ENCODE results near the gene KATNB1. TPM values are rescaled to one million over a fixed set of nuclear protein-coding genes. Genes with fewer than 3 reads are reported as not detected.

Gene KATNB1
- total RNA-seq, 1 experiment from 2014 or later: 19.8 TPM

Other genes with a start within 250 kb of the KATNB1 start
- gene DOK4, start 249.3 kb upstream of the KATNB1 start, total RNA-seq (2014; rRNA removed; shearing (Covaris generic)): 16.4 and 17.9 TPM in 2 replicates
- 11.3 and 13.3 TPM in 2 replicates for gene CCDC102A, start 199.2 kb upstream of the KATNB1 start, total RNA-seq (2014; rRNA removed; shearing (Covaris generic))
- gene ADGRG5, start 193.1 kb upstream of the KATNB1 start, total RNA-seq (2014; rRNA removed; shearing (Covaris generic)): 0.24 TPM in 1 of 2 replicates, not detected in the other
- 3.7 and 9.8 TPM in 2 replicates for gene ADGRG1, start 107.1 kb upstream of the KATNB1 start, total RNA-seq (2014; rRNA removed; shearing (Covaris generic))
- not detected in 2 replicates for gene ADGRG3, start 67.5 kb upstream of the KATNB1 start, total RNA-seq (2014; rRNA removed; shearing (Covaris generic))
- gene DRC7, start 41.0 kb upstream of the KATNB1 start, total RNA-seq (2014; rRNA removed; shearing (Covaris generic)): not detected in 2 replicates
- 49.3 and 58.5 TPM in 2 replicates for gene KIFC3, start 66.7 kb downstream of the KATNB1 start, total RNA-seq (2014; rRNA removed; shearing (Covaris generic))
- gene CNGB1, start 235.4 kb downstream of the KATNB1 start, total RNA-seq (2014; rRNA removed; shearing (Covaris generic)): not detected in 2 replicates

Measured in RPMI7951 (cell line).